Epithelial cell of proximal tubule (primary cell): Measurements from ENCODE around the gene LRRC30. TPM values are rescaled to one million over a fixed set of nuclear protein-coding genes. Genes with fewer than 3 reads are reported as not detected.

Source experiments
- DNase-seq: peaks from one replicate; pipeline ENCODE4 v3.0.0-alpha.2; 2011; ENCODE audit warnings: low read depth
- H3K4me3 ChIP-seq: 2 replicates; pipeline ENCODE4 v1.5.1; 2011; ENCODE audit warnings: low read depth, mild to moderate bottlenecking, low read length
- total RNA-seq: library from RNA; depleted of rRNA; stranded (reverse); fragments of >200 nt; gene quantifications from 2 replicates; pipeline ENCODE4 v1.2.3, GENCODE V29; 2015
- TF ChIP-seq, protein P1 (sequence below): conservative IDR thresholded peaks from 2 replicates; pipeline ENCODE4 v1.5.1; 2012; ENCODE audit warnings: low read depth, mild to moderate bottlenecking, low read length

The LRRC30 gene
- total RNA-seq, 1 donor from 2014 or later: not detected

- TF ChIP-seq, protein P1, sequence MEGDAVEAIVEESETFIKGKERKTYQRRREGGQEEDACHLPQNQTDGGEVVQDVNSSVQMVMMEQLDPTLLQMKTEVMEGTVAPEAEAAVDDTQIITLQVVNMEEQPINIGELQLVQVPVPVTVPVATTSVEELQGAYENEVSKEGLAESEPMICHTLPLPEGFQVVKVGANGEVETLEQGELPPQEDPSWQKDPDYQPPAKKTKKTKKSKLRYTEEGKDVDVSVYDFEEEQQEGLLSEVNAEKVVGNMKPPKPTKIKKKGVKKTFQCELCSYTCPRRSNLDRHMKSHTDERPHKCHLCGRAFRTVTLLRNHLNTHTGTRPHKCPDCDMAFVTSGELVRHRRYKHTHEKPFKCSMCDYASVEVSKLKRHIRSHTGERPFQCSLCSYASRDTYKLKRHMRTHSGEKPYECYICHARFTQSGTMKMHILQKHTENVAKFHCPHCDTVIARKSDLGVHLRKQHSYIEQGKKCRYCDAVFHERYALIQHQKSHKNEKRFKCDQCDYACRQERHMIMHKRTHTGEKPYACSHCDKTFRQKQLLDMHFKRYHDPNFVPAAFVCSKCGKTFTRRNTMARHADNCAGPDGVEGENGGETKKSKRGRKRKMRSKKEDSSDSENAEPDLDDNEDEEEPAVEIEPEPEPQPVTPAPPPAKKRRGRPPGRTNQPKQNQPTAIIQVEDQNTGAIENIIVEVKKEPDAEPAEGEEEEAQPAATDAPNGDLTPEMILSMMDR: no peak
- no peak for DNase-seq
- no peak overlapping the region for H3K4me3 ChIP-seq
Measured at GRCh38 chr18:7234956-7235355, 4.1 kb downstream of the LRRC30 start.

GRCh38 chr18:7236072-7236471, 5.2 kb downstream of the LRRC30 start:
- DNase-seq: no peak
- no peak overlapping the region for H3K4me3 ChIP-seq
- TF ChIP-seq, protein P1: no peak

DNA sequence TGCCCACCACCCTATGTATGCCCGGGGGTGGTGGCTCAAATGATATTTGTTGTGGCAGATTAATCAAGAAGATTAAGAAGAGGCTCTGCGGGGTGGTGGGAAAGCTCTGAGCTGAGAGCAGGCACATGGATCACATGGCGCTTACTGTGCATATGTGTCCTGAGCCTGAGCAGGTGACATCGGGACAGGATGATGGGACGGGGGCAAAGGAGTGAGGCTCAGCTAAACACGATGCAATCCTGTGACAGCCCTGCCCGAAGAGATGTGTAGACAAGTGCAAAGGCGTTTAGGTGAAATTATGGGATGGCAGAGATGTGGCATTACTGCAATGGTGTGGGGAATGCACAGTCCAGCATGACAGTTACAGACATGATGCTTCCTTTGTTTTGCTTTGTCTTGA, 6.0 kb downstream of the LRRC30 start:
- no peak overlapping the region for H3K4me3 ChIP-seq
- no peak for DNase-seq
- TF ChIP-seq, protein P1: no peak

DNA sequence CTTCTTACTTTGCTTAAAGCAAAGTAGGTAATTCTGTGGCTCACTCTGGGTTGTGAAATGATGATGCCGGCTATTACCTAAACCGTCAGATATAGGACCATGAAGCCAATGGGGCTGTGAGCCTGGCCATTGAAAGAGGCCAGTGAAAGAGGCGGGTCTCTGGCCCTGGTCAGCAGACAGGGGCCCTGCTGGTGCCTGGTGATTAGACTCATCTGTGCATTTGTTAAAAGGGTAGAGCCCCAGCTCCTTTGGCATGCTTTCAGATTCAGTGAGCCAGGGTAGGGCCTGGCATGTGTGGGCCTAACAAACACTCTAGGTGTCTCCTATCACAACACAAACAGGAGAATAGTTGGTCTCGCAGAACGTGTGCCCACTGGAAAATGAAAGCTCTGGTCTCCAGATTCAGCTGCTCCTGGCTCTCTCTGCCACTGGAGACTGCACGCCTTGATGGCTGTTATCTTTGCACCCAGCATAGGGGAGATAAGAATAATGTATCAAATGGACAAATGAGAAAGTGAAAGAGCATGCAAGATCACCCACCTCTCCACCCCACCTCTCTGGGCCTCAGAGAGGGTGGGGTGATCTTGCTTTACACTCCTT, 6.9 kb downstream of the LRRC30 start:
- DNase-seq: no peak
- TF ChIP-seq, protein P1: no peak
- H3K4me3 ChIP-seq: no peak overlapping the region

DNA sequence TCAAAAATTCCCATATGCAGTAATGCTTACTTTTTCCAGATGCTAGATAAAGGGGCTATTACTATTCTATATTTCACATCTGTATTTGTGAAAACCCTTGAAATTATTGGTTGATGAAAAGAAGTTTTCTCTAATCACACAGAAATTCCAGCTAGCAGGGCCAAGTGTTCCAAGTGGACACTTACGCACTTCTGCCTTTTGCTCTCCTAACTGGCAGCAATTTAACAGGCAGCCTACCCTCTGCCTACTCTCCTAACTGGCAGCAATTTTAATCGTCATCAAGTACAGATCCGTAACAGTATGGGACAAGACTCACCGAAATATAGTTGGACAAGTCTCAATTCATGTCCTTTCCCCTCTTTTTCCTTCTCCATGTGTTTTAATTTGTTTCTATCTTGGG, 12.0 kb downstream of the LRRC30 start:
- no peak overlapping the region for H3K4me3 ChIP-seq
- TF ChIP-seq, protein P1: no peak
- no peak for DNase-seq

DNA sequence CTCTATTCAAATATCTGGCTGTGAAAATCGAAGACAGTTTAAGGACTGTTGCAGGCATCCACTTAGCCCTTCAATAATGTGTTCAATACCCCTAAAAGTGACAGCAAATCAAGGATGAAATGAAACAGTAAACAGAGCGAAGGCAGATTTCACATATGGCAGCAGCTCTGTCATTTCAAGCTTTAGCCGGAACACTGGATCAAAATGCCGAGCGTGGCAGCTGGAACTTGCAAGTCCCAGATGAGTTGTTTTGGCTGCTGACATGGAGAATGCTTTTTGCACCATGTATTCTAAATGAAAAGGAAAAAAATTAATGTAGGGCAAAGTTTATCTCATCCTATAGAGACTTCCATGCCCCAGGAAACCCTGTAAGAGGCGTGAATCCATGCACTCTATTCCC, 18.0 kb downstream of the LRRC30 start:
- DNase-seq: no peak
- no peak overlapping the region for H3K4me3 ChIP-seq
- TF ChIP-seq, protein P1: no peak

- H3K4me3 ChIP-seq: no peak overlapping the region
- TF ChIP-seq, protein P1: no peak
- DNase-seq: no peak
Measured at GRCh38 chr18:7254163-7254562, 23.3 kb downstream of the LRRC30 start.
